ENCODE data around the gene CD36.

The CD36 gene

GRCh38 chr7:80705130-80705781, 66.8 kb downstream of the CD36 start:
- DNase-seq (ENCODE audit: low read depth), result no peak

GRCh38 chr7:80707318-80707717, 68.9 kb downstream of the CD36 start:
- DNase-seq (ENCODE audit: low read depth), result no peak

GRCh38 chr7:80708123-80708522, 69.7 kb downstream of the CD36 start:
- DNase-seq (ENCODE audit: low read depth), result no peak

- DNase-seq (ENCODE audit: low read depth), result no peak
Measured at GRCh38 chr7:80711531-80711930, 73.1 kb downstream of the CD36 start.

- DNase-seq (ENCODE audit: low read depth), result no peak
Measured at GRCh38 chr7:80719261-80719660, 80.8 kb downstream of the CD36 start.

GRCh38 chr7:80720146-80720545, 81.7 kb downstream of the CD36 start:
- no peak for DNase-seq (ENCODE audit: low read depth)

- DNase-seq (ENCODE audit: low read depth), result no peak
Measured at GRCh38 chr7:80721883-80722615, 83.6 kb downstream of the CD36 start.

GRCh38 chr7:80722616-80723195, 84.3 kb downstream of the CD36 start:
- no peak for DNase-seq (ENCODE audit: low read depth)

GRCh38 chr7:80724249-80724871, 85.9 kb downstream of the CD36 start:
- DNase-seq (ENCODE audit: low read depth), result no peak

- DNase-seq (ENCODE audit: low read depth), result no peak
Measured at GRCh38 chr7:80725181-80725611, 86.8 kb downstream of the CD36 start.
